HUES64 (cell line): ENCODE data around the gene UAP1.
"Not testable (repeated sequence)": the region's sequence is repeated elsewhere in the genome, so short reads cannot be mapped to it uniquely, and the experiment has no call there.

Source experiments
- H3K27ac ChIP-seq: 2 replicates; pipeline ENCODE4 v1.7.0; 2013; ENCODE audit warnings: low read depth, low read length, inconsistent platforms
- H3K27me3 ChIP-seq: 2 replicates; pipeline ENCODE4 v1.6.1; 2013; ENCODE audit warnings: mild to moderate bottlenecking, low read length; ENCODE audit not compliant: insufficient read depth
- H3K36me3 ChIP-seq: 2 replicates; pipeline ENCODE4 v1.6.1; 2013; ENCODE audit warnings: mild to moderate bottlenecking, low read length; ENCODE audit not compliant: insufficient read depth
- H3K4me1 ChIP-seq: 2 replicates; pipeline ENCODE4 v1.6.1; 2013; ENCODE audit warnings: mild to moderate bottlenecking, low read length, moderate library complexity; ENCODE audit not compliant: insufficient read depth
- H3K4me3 ChIP-seq: 2 replicates; pipeline ENCODE4 v1.5.1; 2013; ENCODE audit warnings: mild to moderate bottlenecking, low read length, moderate library complexity
- H3K9ac ChIP-seq: 2 replicates; pipeline ENCODE4 v1.6.1; 2013; ENCODE audit warnings: mild to moderate bottlenecking, low read depth, low read length
- H3K9me3 ChIP-seq: 2 replicates; pipeline ENCODE4 v1.6.1; 2013; ENCODE audit warnings: low read depth, low read length; ENCODE audit not compliant: insufficient read depth
- whole genome bisulfite sequencing: fragments of 150-250, 120-280 bp; methylation state at CpG from one replicate; pipeline ENCODE4 v1.1.7; 2013; ENCODE audit warnings: missing lambda C conversion rate; 5-methylcytosine and 5-hydroxymethylcytosine counted together

The UAP1 gene

DNA sequence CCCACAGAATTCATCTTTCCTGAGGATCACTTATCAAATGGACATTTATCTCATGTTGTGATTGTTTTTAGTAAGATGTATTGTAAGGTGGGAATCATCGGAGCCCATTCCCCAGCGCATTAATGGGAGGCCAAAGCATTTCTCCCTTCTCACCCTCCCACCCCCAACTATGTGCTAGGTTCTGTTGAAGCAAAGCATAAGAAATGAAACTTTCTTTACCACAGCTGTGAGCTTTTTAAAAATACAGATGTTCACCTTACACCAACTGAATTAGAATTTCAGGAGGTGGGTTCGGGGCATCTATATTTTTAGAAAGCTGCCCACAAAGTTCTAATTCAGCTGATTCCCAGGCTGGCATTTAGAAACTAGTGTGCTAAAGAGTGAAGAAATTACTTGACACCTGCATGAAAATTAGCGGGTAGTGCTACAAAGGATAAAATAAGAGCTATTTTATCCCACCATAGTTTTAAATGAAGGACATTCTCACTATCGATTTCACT, 26.3 kb downstream of the UAP1 start:
- Histone ChIP-seq H3K27me3 (no peaks in the 10 kb centered on the region), H3K4me3 (no peak overlapping the region), H3K9ac (no peak overlapping the region), H3K36me3 (peaks cover 41% of the 10 kb centered on the region), H3K4me1 (no peaks in the 10 kb centered on the region), H3K9me3 (no peaks in the 10 kb centered on the region), H3K27ac (no peak overlapping the region)
- 100% methylated on average over 3 of the region's 5 CpGs for WGBS

DNA sequence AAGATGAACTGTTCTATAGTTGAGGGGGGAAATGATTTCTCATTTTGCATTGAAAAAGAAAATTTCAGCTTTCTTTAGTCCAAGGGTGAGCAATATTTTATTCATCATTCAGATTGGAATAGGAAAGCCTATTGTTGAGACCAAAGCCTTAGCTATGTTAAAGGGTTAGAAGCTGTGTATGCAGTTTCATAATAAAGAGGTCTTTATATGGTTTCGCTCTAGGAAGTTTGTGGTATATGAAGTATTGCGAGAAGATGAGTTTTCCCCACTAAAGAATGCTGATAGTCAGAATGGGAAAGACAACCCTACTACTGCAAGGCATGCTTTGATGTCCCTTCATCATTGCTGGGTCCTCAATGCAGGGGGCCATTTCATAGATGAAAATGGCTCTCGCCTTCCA, 28.6 kb downstream of the UAP1 start:
- no peaks in the 10 kb centered on the region for H3K9me3 ChIP-seq
- no peak overlapping the region for H3K4me3 ChIP-seq
- no peak overlapping the region for H3K27ac ChIP-seq
- no peaks in the 10 kb centered on the region for H3K27me3 ChIP-seq
- WGBS = 98% methylated on average over 3 of the region's 3 CpGs
- H3K9ac ChIP-seq = no peak overlapping the region
- peaks cover 54% of the 10 kb centered on the region for H3K36me3 ChIP-seq
- H3K4me1 ChIP-seq = no peaks in the 10 kb centered on the region

DNA sequence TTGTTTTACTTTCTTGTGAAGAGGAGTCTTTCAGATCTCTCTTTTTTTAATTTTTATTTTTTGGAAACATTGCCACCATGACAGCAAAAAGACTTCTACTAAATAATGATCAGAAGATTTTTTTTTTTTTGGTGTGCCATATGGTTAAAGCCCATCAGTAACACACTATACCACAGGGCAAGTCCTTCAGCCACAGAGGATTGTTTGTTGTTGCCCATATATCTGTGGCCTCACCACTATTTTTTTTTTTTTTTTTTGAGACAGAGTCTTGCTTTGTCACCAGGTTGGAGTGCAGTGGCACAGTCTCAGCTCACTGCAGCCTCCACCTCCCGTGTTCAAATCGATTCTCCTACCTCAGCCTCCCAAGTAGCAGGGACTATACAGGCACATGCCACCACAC, 29.2 kb downstream of the UAP1 start:
- Histone ChIP-seq H3K9ac (no peak overlapping the region), H3K9me3 (no peaks in the 10 kb centered on the region), H3K27ac (no peak overlapping the region), H3K36me3 (peaks cover 57% of the 10 kb centered on the region), H3K4me1 (no peaks in the 10 kb centered on the region), H3K27me3 (no peaks in the 10 kb centered on the region), H3K4me3 (no peak overlapping the region)
- WGBS = 91% methylated on average over 2 of the region's 2 CpGs

DNA sequence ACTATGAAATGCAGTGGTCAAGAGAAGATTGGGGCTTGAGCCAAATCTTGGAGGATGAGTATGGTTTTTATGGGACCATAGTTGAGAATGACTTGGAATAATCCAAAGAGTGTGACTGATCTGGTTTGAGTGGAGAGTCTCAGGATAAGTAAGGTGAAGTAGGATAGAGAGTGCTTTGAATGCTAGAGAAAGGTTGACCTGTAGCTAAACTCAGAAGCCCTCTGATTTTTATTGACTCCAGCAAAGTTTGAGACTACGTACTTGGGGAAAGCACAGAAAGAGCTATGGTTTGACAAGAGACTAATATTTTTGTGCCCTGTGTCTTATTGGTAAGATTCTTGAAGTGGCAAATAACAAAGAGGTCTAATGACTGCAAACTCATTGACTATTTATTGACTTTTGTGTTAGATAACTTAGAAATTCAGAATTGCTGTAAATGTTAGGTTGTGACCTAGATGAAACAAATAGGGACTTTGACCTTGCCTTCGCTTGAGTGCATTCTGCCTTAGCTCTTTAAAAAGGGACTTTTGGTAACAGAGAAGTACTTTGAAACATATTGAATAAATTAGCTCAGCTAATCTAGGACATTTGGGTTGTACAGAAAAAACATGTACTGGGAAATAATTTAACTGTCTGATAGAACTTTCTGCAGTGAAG, 35.1 kb downstream of the UAP1 start:
- H3K27me3 ChIP-seq = no peaks in the 10 kb centered on the region
- peaks cover 54% of the 10 kb centered on the region for H3K36me3 ChIP-seq
- H3K9me3 ChIP-seq = no peaks in the 10 kb centered on the region
- H3K9ac ChIP-seq = no peak overlapping the region
- WGBS = 93% methylated on average over 2 of the region's 2 CpGs
- H3K27ac ChIP-seq = no peak overlapping the region
- H3K4me1 ChIP-seq = no peaks in the 10 kb centered on the region
- no peak overlapping the region for H3K4me3 ChIP-seq

DNA sequence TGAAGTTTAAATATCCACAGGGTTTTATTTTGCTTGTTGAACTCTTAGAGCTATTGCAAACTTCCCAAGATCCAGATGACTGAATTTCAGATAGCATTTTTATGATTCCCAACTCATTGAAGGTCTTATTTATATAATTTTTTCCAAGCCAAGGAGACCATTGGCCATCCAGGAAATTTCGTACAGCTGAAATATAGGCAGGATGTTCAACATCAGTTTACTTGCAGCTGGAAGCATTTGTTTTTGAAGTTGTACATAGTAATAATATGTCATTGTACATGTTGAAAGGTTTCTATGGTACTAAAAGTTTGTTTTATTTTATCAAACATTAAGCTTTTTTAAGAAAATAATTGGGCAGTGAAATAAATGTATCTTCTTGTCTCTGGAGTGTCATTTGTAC, 37.9 kb downstream of the UAP1 start:
- Histone ChIP-seq H3K4me1 (no peaks in the 10 kb centered on the region), H3K27me3 (no peaks in the 10 kb centered on the region), H3K27ac (no peak overlapping the region), H3K9ac (no peak overlapping the region), H3K36me3 (peaks cover 39% of the 10 kb centered on the region), H3K9me3 (no peaks in the 10 kb centered on the region), H3K4me3 (no peak overlapping the region)
- 95% methylated on average over 1 of the region's 1 CpG for WGBS

DNA sequence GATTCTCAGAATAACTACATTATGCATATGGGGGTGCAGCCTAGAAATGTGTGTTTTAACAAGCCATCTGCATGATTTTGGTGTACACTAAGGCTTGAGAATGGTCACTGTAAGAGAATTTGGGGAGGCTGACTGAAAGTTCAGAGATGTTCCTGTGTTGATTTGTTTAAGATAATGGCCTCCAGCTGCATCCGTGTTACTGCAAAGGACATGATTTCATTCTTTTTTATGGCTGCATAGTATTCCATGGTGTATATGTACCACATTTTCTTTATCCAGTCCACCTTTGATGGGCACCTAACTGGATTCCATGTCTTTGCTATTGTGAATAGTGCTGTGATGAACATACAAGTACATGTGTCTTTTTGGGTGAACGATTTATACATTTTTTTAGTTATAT, 41.6 kb downstream of the UAP1 start:
- H3K4me1 ChIP-seq, H3K9ac ChIP-seq, H3K4me3 ChIP-seq, H3K27ac ChIP-seq, H3K9me3 ChIP-seq, H3K27me3 ChIP-seq: not testable (repeated sequence)
- 96% methylated on average over 2 of the region's 2 CpGs for WGBS
- H3K36me3 ChIP-seq = peaks cover 28% of the 10 kb centered on the region

DNA sequence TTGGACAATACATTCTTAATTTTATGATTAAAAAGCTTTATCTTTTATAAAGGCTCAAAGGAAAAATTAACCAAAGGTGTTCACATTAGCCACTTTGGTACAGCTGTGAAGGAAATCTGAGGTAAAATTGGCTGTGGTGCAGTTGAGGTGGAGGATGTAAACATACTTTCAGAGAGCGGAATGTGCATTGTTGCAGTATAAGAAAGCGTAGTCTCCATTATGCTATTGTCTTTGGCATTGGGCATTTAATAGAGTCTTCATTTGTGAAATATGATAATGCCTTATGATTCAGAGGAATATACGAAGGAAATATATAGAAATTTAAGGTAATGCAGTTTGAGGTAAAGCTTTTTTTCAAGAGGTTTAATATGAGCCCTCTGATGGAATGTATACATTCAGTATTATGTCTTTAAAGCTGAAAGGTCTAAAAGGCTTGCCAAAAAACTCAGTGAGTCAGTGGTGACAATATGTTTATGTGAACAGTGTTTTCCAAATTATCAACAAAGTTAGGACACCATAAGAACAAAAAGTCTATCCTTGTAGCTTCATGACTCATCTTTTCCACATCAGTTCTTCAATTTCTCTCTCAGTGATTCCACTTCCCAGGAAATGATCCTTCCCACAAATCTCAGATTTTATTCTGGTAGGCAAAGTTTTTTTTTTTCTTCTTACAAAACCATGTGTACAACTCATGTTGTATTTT, 43.9 kb downstream of the UAP1 start:
- H3K9ac ChIP-seq = no peak overlapping the region
- no peak overlapping the region for H3K4me3 ChIP-seq
- 96% methylated on average over 3 of the region's 3 CpGs for WGBS
- H3K9me3 ChIP-seq = no peaks in the 10 kb centered on the region
- no peak overlapping the region for H3K27ac ChIP-seq
- peaks cover 13% of the 10 kb centered on the region for H3K36me3 ChIP-seq
- no peaks in the 10 kb centered on the region for H3K27me3 ChIP-seq
- H3K4me1 ChIP-seq = no peaks in the 10 kb centered on the region

DNA sequence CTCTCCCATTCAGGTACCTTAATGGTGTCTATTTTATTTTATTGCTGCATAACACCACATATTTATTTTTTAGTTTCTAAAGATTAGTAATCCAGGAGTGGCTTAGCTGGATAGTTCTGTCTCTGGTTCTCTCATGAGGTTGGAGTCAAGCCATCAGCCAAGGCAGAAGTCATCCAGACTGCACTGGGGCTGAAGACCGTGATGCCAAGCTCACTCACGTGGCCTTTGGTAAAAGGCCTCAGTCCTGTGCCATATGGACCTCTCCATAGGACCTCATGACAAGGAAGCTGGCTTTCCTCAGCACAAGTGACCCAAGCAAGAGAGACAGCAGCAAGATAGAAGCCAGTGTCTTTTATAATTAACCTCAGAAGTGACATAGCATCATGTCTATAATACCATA, 47.8 kb downstream of the UAP1 start:
- no peak overlapping the region for H3K27ac ChIP-seq
- H3K9me3 ChIP-seq = no peaks in the 10 kb centered on the region
- no peak overlapping the region for H3K4me3 ChIP-seq
- no peak overlapping the region for H3K9ac ChIP-seq
- H3K4me1 ChIP-seq = 0 out of 2 replicates have a peak, but pooled peaks cover 3% of the 10 kb centered on the region
- H3K27me3 ChIP-seq = no peaks in the 10 kb centered on the region
- 94% methylated on average over 2 of the region's 2 CpGs for WGBS
- H3K36me3 ChIP-seq = no peaks in the 10 kb centered on the region

DNA sequence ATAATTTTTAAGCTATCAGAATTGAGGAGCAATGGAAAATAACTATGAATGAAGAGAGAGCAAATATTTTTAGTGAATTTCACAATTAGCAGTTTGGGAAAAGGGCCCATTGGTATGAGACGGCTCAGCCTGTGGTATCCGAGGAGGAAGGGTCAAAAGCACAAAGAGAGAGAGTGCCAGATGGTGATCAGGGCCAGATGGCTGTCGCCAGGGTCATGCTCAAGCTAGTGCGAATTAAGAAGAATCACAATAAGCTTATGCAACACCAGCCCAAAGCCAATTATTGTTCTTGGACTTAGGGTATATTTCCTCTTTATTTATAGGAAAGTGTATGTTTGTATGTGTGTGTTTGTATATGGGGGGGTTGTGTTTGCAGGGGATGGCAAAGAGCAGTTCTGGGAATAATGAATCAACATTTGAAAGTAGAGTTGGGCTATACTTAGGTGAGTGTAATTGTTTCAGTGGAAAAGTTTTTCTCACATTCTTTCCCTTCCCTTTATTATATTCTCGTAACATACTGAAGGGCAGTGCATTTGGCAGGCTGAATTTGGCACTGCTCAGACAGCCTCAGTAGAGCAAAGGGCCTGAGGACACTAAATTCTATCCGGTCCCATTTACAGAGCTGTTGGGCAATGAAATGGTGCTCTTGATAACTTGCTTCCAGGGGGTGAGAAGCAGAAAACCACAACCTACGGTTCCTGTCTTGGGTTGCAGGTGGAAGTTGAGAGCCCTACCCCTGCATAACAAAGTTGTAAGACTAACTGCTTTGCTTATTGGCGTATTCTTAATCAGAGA, 51.3 kb downstream of the UAP1 start:
- H3K9me3 ChIP-seq = peaks cover 16% of the 10 kb centered on the region
- H3K27me3 ChIP-seq = no peaks in the 10 kb centered on the region
- no peak overlapping the region for H3K4me3 ChIP-seq
- no peak overlapping the region for H3K9ac ChIP-seq
- 93% methylated on average over 8 of the region's 8 CpGs for WGBS
- 0 out of 2 replicates have a peak, but pooled peaks cover 3% of the 10 kb centered on the region for H3K4me1 ChIP-seq
- H3K36me3 ChIP-seq = no peaks in the 10 kb centered on the region
- no peak overlapping the region for H3K27ac ChIP-seq

DNA sequence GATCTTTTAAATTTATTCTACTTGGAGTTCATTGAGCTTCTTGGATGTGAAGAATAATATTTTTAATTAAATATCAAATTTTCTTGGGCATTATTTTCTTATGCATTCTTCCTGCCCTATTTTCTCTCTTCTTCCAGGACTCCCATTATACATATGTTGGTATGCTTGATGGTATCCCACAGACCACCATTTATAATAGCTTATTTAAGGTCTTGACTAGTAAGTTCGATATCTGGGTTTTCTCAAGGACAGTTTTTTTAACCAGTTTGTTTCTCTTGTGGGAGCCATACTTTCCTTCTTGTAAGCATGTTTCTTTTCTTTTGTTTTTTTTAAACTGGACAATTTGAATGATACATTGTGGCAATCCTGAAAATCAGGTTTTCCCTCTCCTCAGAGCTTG, 55.3 kb downstream of the UAP1 start:
- Histone ChIP-seq H3K4me1 (0 out of 2 replicates have a peak, but pooled peaks cover 3% of the 10 kb centered on the region), H3K27me3 (no peaks in the 10 kb centered on the region), H3K9me3 (peaks cover 21% of the 10 kb centered on the region), H3K36me3 (no peaks in the 10 kb centered on the region), H3K9ac (no peak overlapping the region), H3K27ac (no peak overlapping the region), H3K4me3 (no peak overlapping the region)
- WGBS = 100% methylated on average over 1 of the region's 1 CpG

DNA sequence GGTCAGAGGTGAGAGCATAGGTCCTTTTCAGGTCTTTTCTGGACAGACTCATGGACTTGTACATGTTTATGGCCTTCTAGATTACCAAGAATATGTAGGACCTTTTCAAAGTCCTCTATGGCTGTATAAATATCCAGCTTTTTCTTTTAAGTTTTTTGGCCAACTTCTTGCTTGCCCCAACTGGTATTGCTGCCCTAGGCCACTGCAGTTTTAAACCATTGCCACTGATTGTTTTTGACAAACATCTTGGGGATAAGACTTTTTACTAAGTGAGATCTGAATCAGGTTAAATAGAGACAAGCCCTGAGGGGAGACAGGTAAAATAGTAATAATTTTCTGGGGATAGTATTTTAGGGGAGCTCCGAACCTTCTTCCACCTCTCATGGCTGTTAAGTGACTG, 56.0 kb downstream of the UAP1 start:
- H3K9ac ChIP-seq = no peak overlapping the region
- no peaks in the 10 kb centered on the region for H3K36me3 ChIP-seq
- 100% methylated on average over 1 of the region's 1 CpG for WGBS
- H3K4me1 ChIP-seq = 0 out of 2 replicates have a peak, but pooled peaks cover 3% of the 10 kb centered on the region
- no peaks in the 10 kb centered on the region for H3K27me3 ChIP-seq
- peaks cover 21% of the 10 kb centered on the region for H3K9me3 ChIP-seq
- H3K27ac ChIP-seq = no peak overlapping the region
- H3K4me3 ChIP-seq = no peak overlapping the region
